Choroid plexus epithelial cell (primary cell): Measurements from ENCODE around the gene ZNG1C.
"Not testable (repeated sequence)": the region's sequence is repeated elsewhere in the genome, so short reads cannot be mapped to it uniquely, and the experiment has no call there.

Experiments used
- DNase-seq: peaks from one replicate; pipeline ENCODE4 v3.0.0-alpha.2; 2010; ENCODE audit warnings: low read depth
- H3K4me3 ChIP-seq: 2 replicates; pipeline ENCODE4 v1.5.1; 2011; ENCODE audit warnings: low read depth, mild to moderate bottlenecking, control low read depth, low read length, moderate library complexity

Gene ZNG1C

DNA sequence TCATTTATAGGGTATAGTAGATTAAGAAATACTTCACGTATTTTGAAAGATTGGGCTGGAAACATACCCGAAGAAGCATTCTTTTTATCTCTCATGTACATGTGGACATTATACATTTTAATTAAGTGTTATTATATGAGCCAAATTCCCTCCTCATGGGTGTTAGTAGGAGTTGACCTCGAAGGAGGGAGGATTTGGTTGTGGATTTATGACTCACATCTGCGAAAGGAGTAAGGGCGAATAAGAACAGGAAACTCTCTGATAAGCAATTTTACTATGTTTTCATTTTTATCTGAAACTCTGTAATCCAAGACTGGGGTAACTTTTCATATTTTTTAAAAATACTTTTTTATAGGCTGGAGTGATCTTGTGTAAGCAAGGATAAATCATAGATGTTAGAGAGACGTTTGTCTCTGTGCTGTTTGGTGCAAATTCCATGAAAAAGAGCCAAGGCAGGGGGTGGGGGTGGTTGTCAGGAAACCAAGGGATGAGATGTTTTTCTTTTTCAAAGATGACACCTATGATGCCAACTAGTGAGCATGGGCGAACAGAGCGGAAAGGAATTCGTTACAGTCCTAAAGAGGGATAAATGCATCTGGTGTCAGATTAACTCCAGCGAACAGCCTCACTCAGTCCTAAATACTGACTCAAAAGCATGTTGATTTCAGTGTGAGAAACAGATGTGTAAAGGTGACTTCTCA, 95.0 kb downstream of the ZNG1C start:
- H3K4me3 ChIP-seq, DNase-seq: not testable (repeated sequence)

DNA sequence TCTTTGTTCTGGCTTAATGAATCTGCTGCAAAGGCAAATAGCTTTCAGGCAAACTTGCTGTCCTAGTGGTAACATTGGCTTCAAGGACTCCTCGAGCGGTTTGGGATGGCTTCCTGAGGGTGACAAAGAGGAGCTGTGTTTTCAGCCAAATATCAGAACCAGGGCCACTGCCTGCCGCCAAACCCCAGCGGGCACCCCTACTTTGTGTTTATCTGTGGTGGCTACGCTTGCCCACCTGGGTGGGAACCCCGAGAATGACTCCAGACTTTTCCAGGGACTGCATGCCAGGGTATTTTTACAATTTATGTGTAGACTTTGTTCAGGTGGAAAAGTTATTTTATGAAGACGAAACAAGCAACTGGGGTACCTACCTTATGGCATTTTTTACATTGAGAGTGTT, 96.2 kb downstream of the ZNG1C start:
- not testable (repeated sequence) for DNase-seq, H3K4me3 ChIP-seq

DNA sequence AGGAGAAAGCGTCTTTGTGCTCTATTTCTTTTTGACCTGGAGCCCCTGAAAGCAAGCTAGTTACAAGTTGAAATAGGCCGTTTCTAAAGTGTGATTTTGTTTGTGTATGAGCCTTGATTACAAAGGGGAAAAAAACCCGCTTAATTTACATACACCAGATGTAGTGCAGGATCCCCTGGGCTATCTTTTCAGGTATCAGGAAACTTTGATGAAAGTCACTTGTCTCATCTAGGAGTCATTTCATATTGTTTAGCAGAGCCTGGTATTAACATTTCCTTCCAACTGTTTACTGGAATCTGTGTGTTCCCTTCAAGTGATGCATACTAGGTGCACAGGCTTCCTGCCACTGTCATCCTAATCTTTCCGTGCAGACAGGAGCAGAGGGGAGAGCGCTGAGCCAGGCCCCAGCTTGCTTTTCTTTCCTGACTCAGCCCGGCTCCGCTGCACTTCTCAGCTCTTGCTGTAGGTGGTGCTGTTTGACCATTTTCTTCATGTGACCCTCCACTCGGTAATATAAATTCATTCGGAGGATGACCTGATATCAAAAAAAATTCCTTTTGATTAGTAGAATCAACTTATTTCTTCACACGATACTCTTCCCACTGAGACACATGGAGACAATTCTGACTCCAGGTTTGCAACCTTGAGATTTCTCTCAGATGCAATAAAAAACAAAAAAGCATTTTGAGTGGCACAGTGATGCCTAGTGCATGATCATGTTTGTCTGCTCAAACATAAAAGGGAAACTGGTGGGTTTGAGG, 100.7 kb downstream of the ZNG1C start:
- not testable (repeated sequence) for H3K4me3 ChIP-seq, DNase-seq

DNA sequence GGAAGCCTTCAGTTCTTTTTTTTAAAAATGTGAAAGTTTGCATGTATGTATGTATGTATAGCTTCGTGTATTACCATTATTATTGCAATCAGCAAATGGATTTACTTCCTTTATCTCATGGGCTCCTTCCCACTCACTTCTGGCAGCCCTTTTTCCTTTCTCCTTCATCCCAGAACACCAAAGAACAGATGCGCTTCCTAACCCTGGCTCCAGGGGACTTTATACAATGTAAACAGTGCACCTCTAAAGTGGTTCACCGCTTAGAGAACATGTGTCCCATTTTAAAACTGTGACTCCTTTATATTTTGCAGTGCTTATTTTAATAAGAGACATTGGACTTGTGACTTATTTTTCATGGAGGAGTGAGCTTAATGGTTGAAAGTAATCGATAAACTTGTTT, 101.5 kb downstream of the ZNG1C start:
- DNase-seq, result not testable (repeated sequence)

GRCh38 chr9:68343992-68344391, 102.2 kb downstream of the ZNG1C start:
- H3K4me3 ChIP-seq, DNase-seq: not testable (repeated sequence)

More for the DNA sequence above, 101.5 kb downstream of the ZNG1C start:
- not testable (repeated sequence) for H3K4me3 ChIP-seq
